Smooth muscle cell (in vitro differentiated cells): Measurements from ENCODE around the gene SV2A. TPM values are rescaled to one million over a fixed set of nuclear protein-coding genes. Genes with fewer than 3 reads are reported as not detected.
"Not testable (repeated sequence)": the region's sequence is repeated elsewhere in the genome, so short reads cannot be mapped to it uniquely, and the experiment has no call there.

ENCODE experiments used
- DNase-seq: peaks from one replicate; lab custom pipeline; 2025; ENCODE audit not compliant: unreplicated experiment; lab: John Stamatoyannopoulos, UW
- H2AFZ ChIP-seq: fragments of 200-600 bp; sonication (generic); 2 replicates; pipeline ENCODE4 v1.6.0; 2016; ENCODE audit warnings: antibody characterized with exemption, low read depth, mild to moderate bottlenecking
- H3F3A ChIP-seq: fragments of 200-600 bp; sonication (generic); 2 replicates; pipeline ENCODE4 v1.6.0; 2017; ENCODE audit warnings: antibody characterized with exemption, low read depth
- H3K27ac ChIP-seq: fragments of 200-600 bp; sonication (generic); 2 replicates; pipeline ENCODE4 v1.5.1; 2016; ENCODE audit warnings: low read depth, mild to moderate bottlenecking
- H3K27me3 ChIP-seq: fragments of 200-600 bp; sonication (generic); 2 replicates; pipeline ENCODE4 v1.6.1; 2016; ENCODE audit warnings: low read depth, mild to moderate bottlenecking
- H3K36me3 ChIP-seq: fragments of 200-600 bp; sonication (generic); 2 replicates; pipeline ENCODE4 v1.5.1; 2016; ENCODE audit warnings: low read depth
- H3K4me1 ChIP-seq: fragments of 200-600 bp; sonication (generic); 2 replicates; pipeline ENCODE4 v1.5.1; 2016; ENCODE audit warnings: low read depth
- H3K4me2 ChIP-seq: fragments of 200-600 bp; sonication (generic); 2 replicates; pipeline ENCODE4 v1.6.0; 2016; ENCODE audit warnings: mild to moderate bottlenecking
- H3K4me3 ChIP-seq: fragments of 200-600 bp; sonication (generic); 2 replicates; pipeline ENCODE4 v1.5.1; 2016; ENCODE audit warnings: mild to moderate bottlenecking
- H3K79me2 ChIP-seq: fragments of 200-600 bp; sonication (generic); 2 replicates; pipeline ENCODE4 v1.6.0; 2016; ENCODE audit warnings: low read depth, mild to moderate bottlenecking
- H3K9ac ChIP-seq: fragments of 200-600 bp; sonication (generic); 2 replicates; pipeline ENCODE4 v1.6.0; 2016; ENCODE audit warnings: low read depth
- H3K9me3 ChIP-seq: fragments of 200-600 bp; sonication (generic); replicated peaks from 2 replicates; pipeline ENCODE4 v1.5.1; 2016; ENCODE audit warnings: low read depth
- H4K20me1 ChIP-seq: fragments of 200-600 bp; sonication (generic); 2 replicates; pipeline ENCODE4 v1.6.0; 2016; ENCODE audit warnings: low read depth
- CTCF ChIP-seq: fragments of 200-600 bp; sonication (generic); IDR thresholded peaks from 2 replicates; pipeline ENCODE4 v1.5.1; 2017; ENCODE audit warnings: borderline replicate concordance, mild to moderate bottlenecking, antibody characterized with exemption; ENCODE audit not compliant: insufficient read depth, poor library complexity, severe bottlenecking
- WGBS: methylation state at CpG from one replicate; pipeline ENCODE4 v1.1.7; 2016; ENCODE audit warnings: low lambda C conversion rate; 5-methylcytosine and 5-hydroxymethylcytosine counted together
- polyA plus RNA-seq: library from polyadenylated mRNA; unstranded; fragments of >200 nt; fragmentation: Nextera tagmentation; extraction: Ambion mirVana; gene quantifications from 2 replicates; pipeline ENCODE4 v1.2.1, GENCODE V29; 2016
- total RNA-seq: library from RNA; depleted of rRNA; stranded (reverse); fragments of >200 nt; gene quantifications from 2 replicates; pipeline ENCODE4 v1.2.3, GENCODE V29; 2014

SV2A gene
- total and polyA plus RNA-seq, 2 experiments from 2014 or later = 9.8 to 14.0 TPM

DNA sequence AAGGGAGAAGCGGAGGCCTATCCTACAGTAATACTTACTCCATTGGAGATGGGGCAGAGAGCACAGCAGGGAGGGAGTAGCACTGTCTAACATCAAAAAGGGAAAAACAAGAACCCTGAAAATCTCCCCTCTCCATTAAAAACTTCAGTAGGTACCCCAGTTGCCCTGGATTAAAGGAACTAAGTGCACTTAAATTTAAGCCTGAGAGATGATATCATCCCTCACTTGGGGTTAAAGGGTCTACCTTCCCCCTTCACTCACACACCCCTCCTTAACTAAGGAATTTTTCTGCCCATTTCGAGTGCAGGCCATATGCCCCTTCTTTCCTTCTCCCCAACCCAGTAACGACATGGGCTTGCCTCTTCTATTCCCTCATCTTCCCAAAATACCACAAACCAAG is 22.8 kb upstream of the SV2A start:
- H3K4me3 ChIP-seq = no peak overlapping the region
- no peak overlapping the region for H3K9ac ChIP-seq
- no peaks in the 10 kb centered on the region for H3K9me3 ChIP-seq
- no peaks in the 10 kb centered on the region for H4K20me1 ChIP-seq
- H3K4me1 ChIP-seq = peaks cover 13% of the 10 kb centered on the region
- H3F3A ChIP-seq = peaks cover 30% of the 10 kb centered on the region
- no peak overlapping the region for H3K4me2 ChIP-seq
- 78% methylated on average over 3 of the region's 3 CpGs for WGBS
- TF ChIP-seq CTCF = no peak
- DNase-seq = no peak
- no peak overlapping the region for H2AFZ ChIP-seq
- H3K79me2 ChIP-seq = no peaks in the 10 kb centered on the region
- peak overlapping the region; percentile 93 for H3K27ac ChIP-seq
- H3K27me3 ChIP-seq = no peaks in the 10 kb centered on the region
- no peaks in the 10 kb centered on the region for H3K36me3 ChIP-seq

DNA sequence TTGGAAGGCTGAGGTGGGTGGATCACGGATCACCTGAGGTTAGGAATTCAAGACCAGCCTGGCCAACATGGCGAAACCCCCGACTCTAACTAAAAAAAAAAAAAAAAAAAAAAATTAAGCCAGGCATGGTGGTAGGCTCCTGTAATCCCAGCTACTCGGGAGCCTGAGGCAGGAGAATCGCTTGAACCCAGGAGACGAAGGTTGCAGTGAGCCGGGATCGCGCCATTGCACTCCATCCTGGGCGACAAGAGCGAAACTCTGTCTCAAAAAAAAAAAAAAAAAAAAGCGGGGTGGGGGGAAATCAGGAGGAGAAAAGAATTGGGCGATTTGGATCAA is 21.0 kb upstream of the SV2A start:
- 22% methylated on average over 13 of the region's 13 CpGs for WGBS
- Histone ChIP-seq H3F3A (peaks cover 30% of the 10 kb centered on the region), H3K27ac (peak overlapping the region; percentile 93), H3K4me2 (peak overlapping the region; percentile 88), H3K4me3 (peak overlapping the region; percentile 40), H3K4me1 (peaks cover 13% of the 10 kb centered on the region)
- not testable (repeated sequence) for DNase-seq, H2AFZ ChIP-seq, H3K27me3 ChIP-seq, H3K79me2 ChIP-seq, H3K36me3 ChIP-seq, H4K20me1 ChIP-seq, H3K9ac ChIP-seq, H3K9me3 ChIP-seq

GRCh38 chr1:149937759-149938158 is 20.1 kb upstream of the SV2A start:
- H3K9me3 ChIP-seq = no peaks in the 10 kb centered on the region
- peak overlapping the region; percentile 95 for H3K4me2 ChIP-seq
- H2AFZ ChIP-seq = no peak overlapping the region
- no peaks in the 10 kb centered on the region for H3K79me2 ChIP-seq
- H3F3A ChIP-seq = peaks cover 27% of the 10 kb centered on the region
- TF ChIP-seq CTCF = no peak
- no peak for DNase-seq
- no peaks in the 10 kb centered on the region for H4K20me1 ChIP-seq
- peak overlapping the region; percentile 72 for H3K4me3 ChIP-seq
- peak overlapping the region; percentile 93 for H3K27ac ChIP-seq
- H3K9ac ChIP-seq = no peak overlapping the region
- H3K4me1 ChIP-seq = peaks cover 13% of the 10 kb centered on the region
- H3K27me3 ChIP-seq = no peaks in the 10 kb centered on the region
- no peaks in the 10 kb centered on the region for H3K36me3 ChIP-seq

GRCh38 chr1:149936992-149937705 is 19.5 kb upstream of the SV2A start:
- H3F3A ChIP-seq = peaks cover 25% of the 10 kb centered on the region
- H3K4me1 ChIP-seq = peaks cover 13% of the 10 kb centered on the region
- H3K79me2 ChIP-seq = no peaks in the 10 kb centered on the region
- peak overlapping the region; percentile 95 for H3K4me2 ChIP-seq
- no peak for DNase-seq
- no peaks in the 10 kb centered on the region for H4K20me1 ChIP-seq
- H3K9me3 ChIP-seq = no peaks in the 10 kb centered on the region
- H3K36me3 ChIP-seq = no peaks in the 10 kb centered on the region
- peak overlapping the region; percentile 11 for H2AFZ ChIP-seq
- H3K9ac ChIP-seq = peak overlapping the region; percentile 57
- no peaks in the 10 kb centered on the region for H3K27me3 ChIP-seq
- H3K27ac ChIP-seq = peak overlapping the region; percentile 93
- WGBS = 9% methylated on average over 8 of the region's 8 CpGs
- peak overlapping the region; percentile 72 for H3K4me3 ChIP-seq
- TF ChIP-seq CTCF = peak; percentile 24
